Prostate gland (tissue), 2 donors: Measurements from ENCODE around the gene SNURF.

Source experiments
- CTCF ChIP-seq, 4 experiments: fragments of 200-600 bp in 2 of 4; fragments of 450-650 bp in 2 of 4; sonication (generic) in 2 of 4; IDR thresholded peaks; 1 replicate in 3 of 4; 2 replicates in 1 of 4; pipeline ENCODE4 v1.5.1; 2016 to 2019; ENCODE audit warnings: antibody characterized with exemption in 4 of 4, mild to moderate bottlenecking in 2 of 4, moderate library complexity in 2 of 4
- POLR2A ChIP-seq: fragments of 450-650 bp; IDR thresholded peaks from one replicate; pipeline ENCODE4 v1.6.1; 2016; ENCODE audit warnings: antibody characterized with exemption, mild to moderate bottlenecking

DNA sequence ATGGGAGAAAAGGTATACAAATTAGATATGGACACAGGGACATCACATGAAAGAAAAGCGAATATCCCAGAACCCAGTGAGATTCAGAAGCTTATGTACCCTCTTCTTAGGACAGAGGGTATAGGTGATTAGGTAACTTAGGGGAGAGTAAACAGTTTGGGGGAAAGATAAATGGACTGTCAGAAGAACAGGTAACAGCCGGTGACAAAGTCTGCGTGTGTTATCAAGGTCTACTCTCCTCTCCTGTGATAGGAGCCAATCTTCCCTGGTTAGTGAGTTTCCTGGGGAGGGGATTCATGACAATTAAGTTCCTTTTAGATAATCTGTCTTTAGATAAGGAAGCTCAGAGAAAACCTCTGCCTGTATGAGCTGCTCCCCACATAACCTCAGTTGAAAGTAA lies 30.6 kb upstream of the SNURF start:
- no peak for TF ChIP-seq POLR2A
- no peak for TF ChIP-seq CTCF (IDR thresholded peaks at IDR 0.05)
